Measurements from ENCODE around the gene ACSL1. TPM values are rescaled to one million over a fixed set of nuclear protein-coding genes. Genes with fewer than 3 reads are reported as not detected.

ACSL1 gene
- total and polyA plus RNA-seq, 2 of the 8 experiments (the other 6 are each of a cell fraction or from before 2014, with no cell fraction given) = 2.3 to 8.7 TPM

DNA sequence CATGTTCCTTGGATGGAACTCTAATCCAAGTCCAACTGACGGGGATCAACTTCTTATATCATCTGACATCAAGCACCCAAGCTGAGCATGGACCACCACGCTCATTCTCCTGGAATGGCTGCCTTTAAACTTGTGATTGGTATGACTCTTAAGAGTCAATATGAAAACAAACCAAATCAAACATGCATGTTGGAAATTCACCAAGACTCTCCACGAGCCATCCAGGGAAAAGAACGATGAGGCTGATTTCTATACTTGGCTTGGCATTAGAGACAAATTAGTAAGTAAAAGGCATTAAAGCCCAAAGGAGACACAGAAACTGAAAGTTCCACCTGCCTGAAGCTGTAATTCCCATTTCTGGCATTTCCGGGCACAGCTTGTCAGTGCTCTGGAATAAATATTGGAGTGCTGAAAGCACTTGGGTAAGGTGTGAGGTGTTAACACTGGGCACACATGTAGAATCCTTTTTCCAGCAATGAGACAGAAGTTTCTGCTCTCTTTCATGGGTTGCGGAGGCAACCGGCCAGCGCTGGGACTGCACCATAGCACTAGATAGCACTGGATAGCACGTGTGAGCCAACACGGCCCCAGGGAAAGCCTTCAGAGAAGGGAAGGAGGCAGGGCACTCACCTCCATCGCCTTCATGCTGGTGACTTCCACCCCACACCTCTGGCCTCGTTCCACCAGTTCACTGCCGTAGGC lies 49.8 kb downstream of the ACSL1 start (continued):
- TF ChIP-seq KDM5A (IDR thresholded peaks at IDR 0.05; ENCODE audit: low read length) = no peak
- TF ChIP-seq, protein P1, sequence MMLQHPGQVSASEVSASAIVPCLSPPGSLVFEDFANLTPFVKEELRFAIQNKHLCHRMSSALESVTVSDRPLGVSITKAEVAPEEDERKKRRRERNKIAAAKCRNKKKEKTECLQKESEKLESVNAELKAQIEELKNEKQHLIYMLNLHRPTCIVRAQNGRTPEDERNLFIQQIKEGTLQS (IDR thresholded peaks at IDR 0.05; ENCODE audit: insufficient read depth, low read depth, low read length) = no peak
- no peak for TF ChIP-seq SUZ12 (IDR thresholded peaks at IDR 0.05; ENCODE audit: low read length)
- no peak for TF ChIP-seq HDAC6 (IDR thresholded peaks at IDR 0.05; ENCODE audit: low read depth, low read length)
- TF ChIP-seq FOSL1 (IDR thresholded peaks at IDR 0.05; ENCODE audit: insufficient read depth, low read depth, low read length) = no peak
- no peak for TF ChIP-seq TBP (IDR thresholded peaks at IDR 0.05; ENCODE audit: low read depth, low read length)

All from H1 (cell line).